NCI-H1105 treated with DMSO at 0.1 percent for 48 hours (cell line): Measurements from ENCODE around the gene ZNF8.
"Not testable (repeated sequence)": the region's sequence is repeated elsewhere in the genome, so short reads cannot be mapped to it uniquely, and the experiment has no call there.

Experiments
- DNase-seq: peaks from one replicate; lab custom pipeline; 2025; lab: John Stamatoyannopoulos, UW

The ZNF8 gene

DNA sequence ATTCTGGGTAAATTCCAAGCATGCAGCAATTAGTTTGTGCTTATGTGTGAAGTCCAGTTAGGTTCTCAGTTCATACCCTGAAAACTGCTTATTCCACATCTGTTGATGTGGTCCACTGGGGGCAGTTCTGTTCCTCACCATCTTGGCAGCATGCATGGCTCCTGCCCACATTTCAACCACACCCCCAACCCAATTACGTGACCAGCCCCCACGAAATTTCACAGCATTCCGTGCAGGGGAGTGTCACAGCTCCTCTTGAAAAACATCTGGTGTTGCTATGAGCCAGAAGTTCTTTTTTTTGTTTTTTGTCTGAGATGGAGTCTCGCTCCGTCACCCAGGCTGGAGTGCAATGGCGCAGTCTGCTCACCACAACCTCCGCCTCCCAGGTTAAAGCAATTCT, 17.3 kb downstream of the ZNF8 start:
- no peak for DNase-seq

GRCh38 chr19:58300620-58301019, 21.9 kb downstream of the ZNF8 start:
- DNase-seq, result no peak

DNA sequence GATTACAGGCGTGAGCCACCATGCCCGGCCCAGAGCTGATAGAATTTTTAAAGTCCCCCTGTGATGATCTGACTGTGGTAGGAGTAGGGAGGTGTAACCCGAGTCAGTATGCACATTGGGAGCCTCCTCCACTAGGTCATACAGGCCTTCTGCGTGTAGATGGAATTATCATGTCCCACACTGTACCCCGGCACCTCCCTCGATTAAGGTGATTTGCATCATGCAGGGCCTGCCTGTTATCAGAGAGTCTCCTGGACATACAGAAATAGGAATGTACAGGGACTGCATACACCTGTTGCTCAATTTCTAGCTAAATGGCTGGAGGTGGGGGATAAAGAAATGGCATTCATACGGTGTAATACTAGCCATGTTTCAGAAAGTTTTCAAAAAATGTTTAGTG, 25.5 kb downstream of the ZNF8 start:
- no peak for DNase-seq

DNA sequence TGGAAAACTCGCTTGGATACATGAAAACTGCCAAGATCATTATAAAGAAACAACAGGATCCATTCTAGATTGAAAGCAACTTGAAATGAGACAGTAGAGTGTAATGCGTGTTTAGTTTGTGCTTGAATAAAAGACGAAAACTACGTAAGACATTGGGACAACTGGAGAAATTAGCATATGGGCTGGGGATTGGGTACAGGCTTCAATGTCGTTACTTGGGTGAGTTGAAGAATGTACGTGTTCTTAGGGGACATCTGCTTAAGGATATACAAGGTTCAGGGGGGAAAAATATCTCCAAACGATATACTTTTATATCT, 26.0 kb downstream of the ZNF8 start:
- DNase-seq, result no peak

GRCh38 chr19:58305065-58305931, 26.5 kb downstream of the ZNF8 start, which contains the start of gene ERVK3-1:
ERVK3-1 (plus strand) TSS chr19:58305377; CDS start chr19:58312169, 6,792 bp downstream.
- peak; percentile 90 for DNase-seq

DNA sequence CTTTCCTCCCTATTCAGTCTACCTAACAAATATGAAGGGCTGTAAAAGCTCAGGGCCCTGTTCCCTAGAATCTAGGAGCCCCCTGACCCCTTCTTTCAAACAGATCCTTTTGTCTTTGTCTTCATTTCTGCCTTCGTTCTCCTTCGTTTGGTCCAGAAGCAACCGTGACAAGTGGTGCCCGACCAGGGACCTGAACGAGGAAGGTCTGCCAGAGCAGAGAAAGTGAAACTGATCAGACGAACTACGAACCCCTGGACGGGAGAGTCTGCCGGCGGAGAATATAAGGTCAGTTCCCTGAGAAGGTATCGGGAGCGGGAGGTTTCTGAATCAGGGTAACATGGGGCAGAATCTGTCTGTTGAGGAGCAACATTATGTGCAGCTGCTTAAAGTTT, 27.2 kb downstream of the ZNF8 start:
- no peak for DNase-seq

- DNase-seq, result no peak
Observed at GRCh38 chr19:58307736-58308135, 29.0 kb downstream of the ZNF8 start.

- not testable (repeated sequence) for DNase-seq
Observed at GRCh38 chr19:58310685-58311084, 31.9 kb downstream of the ZNF8 start.

DNA sequence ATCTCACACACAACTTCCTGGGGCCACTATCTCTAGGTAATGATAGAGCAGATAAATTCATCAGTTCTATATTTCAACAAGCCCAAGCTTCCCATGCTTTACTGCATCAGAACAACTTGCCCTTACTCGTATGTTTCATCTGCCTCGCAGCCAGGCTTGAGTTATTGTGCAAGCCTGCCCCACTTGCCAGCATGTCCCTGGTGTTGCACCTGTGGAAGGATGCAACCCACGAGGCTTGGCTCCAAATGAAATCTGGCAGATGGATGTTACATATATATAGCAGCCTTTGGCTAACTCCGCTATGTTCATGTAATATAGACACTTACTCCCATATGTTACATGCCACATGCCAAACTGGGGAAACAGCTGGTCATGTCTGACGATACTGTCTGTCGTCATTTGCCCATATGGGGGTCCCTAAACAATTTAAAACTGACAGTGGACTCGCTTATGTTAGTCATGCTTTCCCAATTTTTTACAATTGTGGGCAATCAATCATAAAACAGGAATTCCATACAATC, 32.6 kb downstream of the ZNF8 start:
- DNase-seq, result no peak

DNA sequence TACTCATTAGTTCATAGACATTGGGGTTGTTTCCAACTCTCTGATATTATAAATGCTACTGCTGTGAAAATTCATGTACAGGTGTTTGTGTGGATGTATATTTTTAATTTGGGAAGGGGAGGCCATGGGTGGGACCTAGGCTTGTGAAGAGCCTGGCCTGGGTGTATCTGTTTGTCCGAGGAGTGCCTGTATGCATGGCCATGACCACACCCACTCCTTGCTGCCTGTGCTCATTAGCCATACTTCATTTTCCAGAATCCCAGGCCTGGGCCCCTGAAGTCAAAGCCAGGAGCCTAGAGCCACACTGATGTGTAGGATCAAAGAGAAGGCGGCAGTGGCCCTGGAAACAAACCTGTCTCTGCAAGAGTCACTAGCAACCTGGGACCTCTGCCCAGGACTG, 36.8 kb downstream of the ZNF8 start:
- DNase-seq, result no peak

DNA sequence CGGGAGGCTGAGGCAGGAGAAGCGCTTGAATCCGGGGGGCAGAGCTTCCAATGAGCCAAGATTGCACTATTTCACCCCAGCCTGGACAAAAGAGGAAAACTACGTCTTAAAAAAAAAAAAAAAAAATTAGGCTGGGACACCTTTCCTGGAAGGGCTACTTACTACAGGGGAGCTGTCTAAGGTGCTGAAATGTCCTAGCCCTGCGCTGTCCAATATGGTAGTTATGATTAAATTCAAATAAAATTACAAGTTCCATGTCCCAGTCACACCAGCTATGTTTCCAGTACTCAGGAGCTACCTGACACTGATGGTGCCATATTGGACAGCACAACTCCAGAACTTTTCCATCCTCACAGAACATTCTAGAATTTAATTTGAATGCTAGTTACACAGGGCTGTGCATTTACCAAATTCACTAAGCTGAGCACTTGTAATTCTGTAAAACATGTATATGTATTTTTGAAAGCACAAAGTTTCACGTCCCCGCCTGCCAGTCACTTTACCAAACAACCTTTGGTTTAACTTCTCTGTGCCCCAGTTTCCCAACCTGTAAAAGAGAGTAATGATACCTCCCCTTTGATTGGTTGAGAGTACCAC, 38.8 kb downstream of the ZNF8 start:
- no peak for DNase-seq

DNA sequence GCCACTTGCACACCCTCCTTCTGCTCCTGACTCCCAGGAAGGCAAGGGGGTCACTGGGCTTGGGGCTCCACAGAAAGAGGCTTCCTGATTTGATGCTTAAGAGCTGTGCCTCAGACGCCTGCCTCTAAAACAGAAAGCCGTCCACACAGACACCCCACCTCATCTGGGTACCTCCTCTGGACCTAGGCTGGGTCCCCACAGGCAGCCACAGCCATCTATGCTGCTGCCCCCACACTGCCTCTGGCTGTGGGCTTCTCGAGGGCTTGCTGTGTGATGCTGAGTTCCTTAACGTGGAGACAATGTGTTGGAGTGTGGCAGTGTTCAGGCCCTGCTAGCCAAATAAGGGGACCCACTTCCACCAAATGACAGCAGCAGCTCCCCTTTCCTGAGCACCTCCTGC, 39.5 kb downstream of the ZNF8 start:
- DNase-seq, result no peak

DNA sequence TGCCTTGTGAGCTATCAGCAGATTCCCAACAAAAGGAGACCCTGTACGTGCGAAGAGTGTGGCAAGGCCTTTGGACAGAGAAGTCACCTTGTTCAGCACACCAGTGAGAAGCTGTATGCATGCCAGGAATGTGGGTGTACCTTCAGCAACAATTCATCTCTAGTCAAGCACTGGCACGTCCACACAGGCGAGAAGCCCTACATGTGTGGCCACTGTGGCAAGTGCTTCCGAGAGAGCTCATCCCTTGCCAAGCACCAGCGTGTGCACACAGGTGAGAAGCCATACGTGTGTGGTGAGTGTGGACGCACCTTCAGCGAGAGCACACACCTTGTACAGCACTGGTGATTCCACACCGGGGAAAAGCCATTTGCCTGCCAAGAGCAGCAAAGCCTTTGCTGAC, 40.5 kb downstream of the ZNF8 start:
- DNase-seq, result no peak

GRCh38 chr19:58325311-58326022, 46.7 kb downstream of the ZNF8 start:
- no peak for DNase-seq

- DNase-seq, result no peak
Observed at GRCh38 chr19:58326501-58326913, 47.8 kb downstream of the ZNF8 start.

GRCh38 chr19:58326914-58327726, 48.4 kb downstream of the ZNF8 start, which contains the start of gene ZSCAN22:
ZSCAN22 (plus strand) TSS chr19:58326994; CDS start chr19:58334803, 7,809 bp downstream.
- peak; percentile 86 for DNase-seq

- peak; percentile 5 for DNase-seq
Observed at GRCh38 chr19:58328999-58329398, 50.2 kb downstream of the ZNF8 start.

GRCh38 chr19:58330458-58330857, 51.7 kb downstream of the ZNF8 start:
- no peak for DNase-seq

- no peak for DNase-seq
Observed at GRCh38 chr19:58332697-58333096, 53.9 kb downstream of the ZNF8 start.

DNA sequence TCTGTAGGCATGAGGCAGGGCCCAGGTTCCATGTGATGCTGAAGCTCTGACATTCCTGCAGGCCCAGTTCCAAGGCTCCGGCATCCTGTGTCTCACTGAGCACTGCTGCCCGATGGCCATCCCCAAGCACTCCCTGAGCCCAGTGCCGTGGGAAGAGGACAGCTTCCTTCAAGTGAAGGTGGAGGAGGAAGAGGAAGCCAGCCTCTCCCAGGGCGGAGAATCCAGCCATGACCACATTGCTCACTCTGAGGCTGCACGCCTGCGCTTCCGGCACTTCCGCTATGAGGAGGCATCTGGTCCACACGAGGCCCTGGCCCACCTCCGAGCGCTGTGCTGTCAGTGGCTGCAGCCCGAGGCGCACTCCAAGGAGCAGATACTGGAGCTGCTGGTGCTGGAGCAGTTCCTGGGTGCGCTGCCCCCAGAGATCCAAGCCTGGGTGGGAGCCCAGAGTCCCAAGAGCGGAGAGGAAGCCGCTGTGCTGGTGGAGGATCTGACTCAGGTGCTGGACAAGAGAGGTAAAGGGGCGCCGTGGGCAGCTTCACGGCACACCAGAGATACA, 56.0 kb downstream of the ZNF8 start:
- no peak for DNase-seq

- no peak for DNase-seq
Observed at GRCh38 chr19:58335630-58336029, 56.9 kb downstream of the ZNF8 start.

GRCh38 chr19:58336216-58336615, 57.5 kb downstream of the ZNF8 start:
- no peak for DNase-seq
